Activated CD4-positive, alpha-beta T cell treated with anti-CD3 and anti-CD28 coated beads for 24 hours (primary cell): ENCODE measurements around the gene SCN9A.
"Not testable (repeated sequence)": the region's sequence is repeated elsewhere in the genome, so short reads cannot be mapped to it uniquely, and the experiment has no call there.

Source experiments
- DNase-seq, 2 donors: peaks; one replicate each; pipeline ENCODE4 v3.0.0-alpha.2; 2020; ENCODE audit warnings: low read depth in 2 of 2

SCN9A gene

DNA sequence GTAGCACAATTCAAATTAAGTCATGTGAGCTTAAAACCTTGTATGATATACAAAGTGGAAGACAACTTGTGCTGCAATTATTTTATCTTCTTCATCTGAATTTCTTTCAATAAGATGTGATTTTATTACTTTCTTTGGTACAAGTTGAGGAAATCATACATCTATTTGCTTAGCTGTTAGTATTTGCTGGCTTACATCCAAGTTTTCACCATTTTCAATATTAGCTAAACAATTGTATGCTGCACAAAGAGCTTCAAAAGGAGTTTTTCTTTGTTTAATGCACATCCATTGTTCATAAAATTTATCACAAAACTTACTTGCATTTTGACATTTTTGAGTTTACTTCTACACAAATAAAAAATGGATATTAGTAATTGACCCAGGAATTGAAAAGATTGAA is 40.9 kb downstream of the SCN9A start:
- no peak for DNase-seq

DNA sequence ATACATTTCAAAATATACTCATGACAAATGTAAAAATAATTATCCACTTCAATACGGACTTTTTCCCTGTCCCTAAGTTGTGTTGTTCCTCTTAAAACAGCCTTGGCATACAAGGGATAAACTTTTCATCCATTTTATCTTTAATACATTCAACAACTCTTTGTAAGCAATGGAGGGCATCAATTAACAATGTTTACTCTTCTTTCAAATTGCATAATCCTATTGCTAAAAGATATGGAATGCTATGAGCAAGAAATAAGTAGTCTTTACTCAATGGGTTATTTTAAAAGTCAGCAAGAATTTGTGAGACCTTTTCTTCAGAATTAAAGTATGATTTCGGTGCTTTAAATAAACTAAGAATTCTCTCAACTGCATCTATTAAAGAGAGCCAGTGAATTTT is 41.9 kb downstream of the SCN9A start:
- DNase-seq: no peak

GRCh38 chr2:166332106-166332505 is 43.6 kb downstream of the SCN9A start:
- no peak for DNase-seq

- no peak for DNase-seq
Measured at GRCh38 chr2:166331468-166331867, 44.3 kb downstream of the SCN9A start.

GRCh38 chr2:166329465-166329864 is 46.3 kb downstream of the SCN9A start:
- DNase-seq: no peak

DNA sequence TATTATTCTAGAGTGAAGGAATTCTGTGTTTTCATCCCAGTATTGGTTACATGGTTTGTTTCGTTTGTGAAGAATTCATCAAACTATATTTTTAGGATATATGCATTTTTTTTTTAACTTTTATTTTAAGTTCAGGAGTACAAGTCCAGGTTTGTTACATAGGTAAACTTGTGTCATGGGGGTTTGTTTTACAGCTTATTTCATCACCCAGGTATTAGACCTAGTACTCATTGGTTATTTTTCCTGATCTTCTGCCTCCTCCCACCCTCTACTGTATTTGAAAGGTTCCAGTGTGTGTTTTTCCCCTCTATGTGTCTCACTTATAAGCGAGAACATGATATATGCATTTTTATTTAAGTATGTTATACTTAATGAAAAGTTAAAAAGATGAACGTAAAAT is 47.6 kb downstream of the SCN9A start:
- DNase-seq: no peak

DNA sequence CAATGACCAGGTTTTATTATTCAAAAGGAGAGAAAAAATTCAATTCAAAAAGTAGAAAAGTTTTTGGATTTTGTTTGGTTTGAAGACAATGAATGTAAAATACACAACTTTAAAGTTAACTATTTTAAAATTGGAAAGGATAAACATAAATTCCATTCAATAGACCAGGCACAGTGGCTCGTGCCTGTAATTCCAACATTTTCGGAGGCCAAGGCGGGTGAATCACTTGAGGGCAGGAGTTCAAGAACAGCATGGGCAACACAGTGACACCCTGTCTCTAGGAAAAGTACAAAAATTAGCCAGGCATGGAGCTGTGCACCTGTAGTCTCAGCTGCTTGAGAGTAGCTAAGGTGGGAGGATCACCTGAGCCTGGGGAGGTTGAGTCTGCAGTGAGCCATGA is 54.7 kb downstream of the SCN9A start:
- no peak for DNase-seq

- DNase-seq: no peak
Measured at GRCh38 chr2:166314022-166314759, 61.6 kb downstream of the SCN9A start.

DNA sequence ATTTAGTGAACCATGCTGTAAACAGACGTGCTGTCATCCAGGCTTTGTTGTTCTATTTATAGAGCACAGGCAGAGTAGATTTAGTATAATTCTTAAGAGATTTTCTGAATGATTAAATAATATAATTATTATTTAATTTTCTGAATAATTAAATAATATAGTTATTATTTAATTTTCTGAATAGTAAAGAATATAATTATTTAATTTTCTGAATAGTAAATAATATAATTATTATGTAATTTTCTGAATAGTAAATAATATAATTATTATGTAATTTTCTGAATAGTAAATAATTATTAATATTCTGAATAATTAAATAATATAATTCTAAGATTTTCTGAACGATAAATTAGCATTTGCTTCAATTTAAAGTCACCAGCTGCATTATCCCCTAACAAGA is 62.9 kb downstream of the SCN9A start:
- DNase-seq: not testable (repeated sequence)

DNA sequence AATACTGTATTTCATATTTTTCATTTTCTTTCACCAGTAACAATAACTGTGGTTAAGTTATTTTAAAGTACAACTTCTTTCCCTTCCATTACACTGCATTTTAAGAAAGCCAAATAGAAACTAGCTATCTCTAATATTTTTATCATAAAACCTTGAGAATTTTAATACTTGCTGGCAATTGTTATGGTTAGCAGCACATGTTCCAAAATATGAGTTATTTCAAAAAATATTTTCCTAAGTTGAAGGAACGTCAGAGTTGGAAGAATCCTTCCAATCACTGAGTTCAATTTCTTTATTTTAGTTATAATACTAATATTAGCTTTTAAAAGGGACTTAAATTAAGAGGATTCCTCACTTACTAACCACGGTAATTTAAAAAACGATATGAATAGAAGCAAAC is 68.4 kb downstream of the SCN9A start:
- no peak for DNase-seq

- DNase-seq: no peak
Measured at GRCh38 chr2:166304656-166305055, 71.1 kb downstream of the SCN9A start.

DNA sequence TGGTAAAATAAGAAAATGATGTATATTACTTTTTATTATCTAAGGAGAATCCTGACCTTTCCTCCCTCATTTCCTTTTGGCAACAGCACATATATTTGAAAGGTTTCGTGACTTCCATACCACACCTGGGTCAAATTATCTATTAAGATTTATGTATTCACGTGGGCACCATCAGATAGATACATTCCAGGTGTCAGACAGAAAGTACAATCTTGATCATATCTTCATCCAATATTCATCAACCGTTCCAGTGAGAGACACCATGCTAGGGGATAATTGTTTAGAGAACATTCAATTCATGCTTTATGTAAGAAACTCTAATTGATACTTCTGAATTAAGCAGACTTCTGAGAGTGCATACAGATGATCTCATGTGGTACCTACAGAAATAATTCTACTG is 73.7 kb downstream of the SCN9A start:
- no peak for DNase-seq

- DNase-seq: no peak
Measured at GRCh38 chr2:166297951-166298350, 77.8 kb downstream of the SCN9A start.

GRCh38 chr2:166293984-166294383 is 81.8 kb downstream of the SCN9A start:
- no peak for DNase-seq

DNA sequence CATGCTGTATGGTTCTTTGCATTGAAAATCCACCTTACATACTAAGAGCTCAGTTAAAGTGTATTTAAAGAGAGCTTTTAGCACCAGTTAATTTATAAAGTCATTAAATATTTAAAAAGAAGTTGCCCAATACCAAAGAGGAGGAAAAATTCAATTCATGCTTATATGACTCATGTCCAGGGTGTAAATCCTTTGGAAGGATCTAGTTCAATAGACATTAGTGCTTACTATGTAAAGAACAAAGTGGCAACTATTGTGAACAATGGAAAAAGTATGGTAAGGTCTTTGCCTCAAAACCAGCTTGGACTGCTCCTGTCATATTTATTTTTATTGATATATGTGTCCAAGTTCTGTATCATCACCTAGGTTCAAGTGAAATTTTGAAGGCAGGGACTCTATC is 90.5 kb downstream of the SCN9A start:
- no peak for DNase-seq

GRCh38 chr2:166284359-166284758 is 91.4 kb downstream of the SCN9A start:
- DNase-seq: no peak

GRCh38 chr2:166282154-166282553 is 93.6 kb downstream of the SCN9A start:
- no peak for DNase-seq

GRCh38 chr2:166278856-166279255 is 96.9 kb downstream of the SCN9A start:
- DNase-seq: no peak

- DNase-seq: no peak
Measured at GRCh38 chr2:166270376-166270775, 105.4 kb downstream of the SCN9A start.

GRCh38 chr2:166269322-166269721 is 106.4 kb downstream of the SCN9A start:
- DNase-seq: no peak

- no peak for DNase-seq
Measured at GRCh38 chr2:166257859-166258258, 117.9 kb downstream of the SCN9A start.

DNA sequence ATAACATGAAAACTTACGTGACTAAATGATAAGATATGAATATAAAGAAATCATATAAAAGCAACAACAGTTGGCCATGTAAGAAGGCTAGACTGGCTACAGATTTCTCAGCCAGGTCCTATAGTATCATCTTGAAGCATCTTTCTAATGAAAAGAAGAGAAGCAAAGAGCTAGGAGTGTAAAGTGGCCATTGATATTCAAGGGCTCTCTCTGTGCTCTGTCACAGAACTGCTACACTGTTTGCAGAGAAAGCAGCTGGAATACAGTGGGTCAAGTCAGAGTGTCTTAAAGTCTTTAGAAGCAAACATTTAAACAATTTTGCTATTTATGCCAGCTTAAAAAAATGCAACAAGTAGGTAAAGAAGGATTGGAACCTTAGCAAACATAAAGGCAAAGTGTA is 118.8 kb downstream of the SCN9A start:
- no peak for DNase-seq

- DNase-seq: no peak
Measured at GRCh38 chr2:166249318-166249717, 126.4 kb downstream of the SCN9A start.

- DNase-seq: no peak
Measured at GRCh38 chr2:166246901-166247300, 128.8 kb downstream of the SCN9A start.
